H9 (cell line): Measurements from ENCODE around the gene GAS2L2. TPM values are rescaled to one million over a fixed set of nuclear protein-coding genes. Genes with fewer than 3 reads are reported as not detected.

ENCODE experiments used
- DNase-seq: peaks from one replicate; pipeline ENCODE4 v3.0.0-alpha.2; 2017
- H2AFZ ChIP-seq: one replicate; pipeline ENCODE4 v1.6.1; 2013; ENCODE audit warnings: mild to moderate bottlenecking, low read length, control low read depth, moderate library complexity
- H2AK5ac ChIP-seq: 2 replicates; pipeline ENCODE4 v1.6.1; 2013; ENCODE audit warnings: low read length, control low read depth, mixed read lengths; ENCODE audit not compliant: insufficient read length
- H2BK120ac ChIP-seq: one replicate; pipeline ENCODE4 v1.6.1; 2013; ENCODE audit warnings: low read depth, mild to moderate bottlenecking, low read length, control low read depth, inconsistent platforms; ENCODE audit not compliant: poor library complexity, severe bottlenecking
- H2BK12ac ChIP-seq: 2 replicates; pipeline ENCODE4 v1.6.1; 2013; ENCODE audit warnings: low read length, control low read depth, mixed read lengths, low read depth; ENCODE audit not compliant: insufficient read length
- H2BK15ac ChIP-seq: 2 replicates; pipeline ENCODE4 v1.6.1; 2013; ENCODE audit warnings: low read depth, low read length, control low read depth
- H2BK20ac ChIP-seq: one replicate; pipeline ENCODE4 v1.6.1; 2013; ENCODE audit warnings: low read depth, mild to moderate bottlenecking, low read length, control low read depth, inconsistent platforms; ENCODE audit not compliant: poor library complexity, severe bottlenecking
- H2BK5ac ChIP-seq: 2 replicates; pipeline ENCODE4 v1.6.1; 2013; ENCODE audit warnings: low read length, control low read depth, mixed read lengths; ENCODE audit not compliant: insufficient read length
- H3K14ac ChIP-seq: 2 replicates; pipeline ENCODE4 v1.6.1; 2013; ENCODE audit warnings: low read length, control low read depth; ENCODE audit not compliant: insufficient read depth
- H3K18ac ChIP-seq: 2 replicates; pipeline ENCODE4 v1.6.1; 2013; ENCODE audit warnings: low read depth, mild to moderate bottlenecking, mixed read lengths, low read length, control low read depth; ENCODE audit not compliant: insufficient read length
- H3K23ac ChIP-seq: 2 replicates; pipeline ENCODE4 v1.6.1; 2013; ENCODE audit warnings: low read length, control low read depth, mixed read lengths, low read depth; ENCODE audit not compliant: insufficient read length
- H3K23me2 ChIP-seq: 2 replicates; pipeline ENCODE4 v1.6.1; 2013; ENCODE audit warnings: low read depth, mild to moderate bottlenecking, mixed read lengths, low read length, control low read depth; ENCODE audit not compliant: insufficient read length, poor library complexity, severe bottlenecking
- H3K27ac ChIP-seq: 2 replicates; pipeline ENCODE4 v1.5.1; 2013; ENCODE audit warnings: low read length, control low read depth, mixed read lengths, low read depth; ENCODE audit not compliant: insufficient read length
- H3K27me3 ChIP-seq: 2 replicates; pipeline ENCODE4 v1.6.1; 2013; ENCODE audit warnings: low read length, control low read depth, inconsistent platforms; ENCODE audit not compliant: insufficient read depth
- H3K4ac ChIP-seq: 2 replicates; pipeline ENCODE4 v1.6.1; 2013; ENCODE audit warnings: low read depth, mild to moderate bottlenecking, control low read depth, inconsistent platforms, low read length, moderate library complexity
- H3K4me1 ChIP-seq: 2 replicates; pipeline ENCODE4 v1.6.1; 2013; ENCODE audit warnings: low read length, control low read depth, inconsistent platforms; ENCODE audit not compliant: insufficient read depth
- H3K4me2 ChIP-seq: 2 replicates; pipeline ENCODE4 v1.6.1; 2013; ENCODE audit warnings: low read length, control low read depth, mixed read lengths; ENCODE audit not compliant: insufficient read length, insufficient read depth
- H3K56ac ChIP-seq: 2 replicates; pipeline ENCODE4 v1.6.1; 2013; ENCODE audit warnings: low read depth, mild to moderate bottlenecking, mixed read lengths, low read length, control low read depth; ENCODE audit not compliant: insufficient read length
- H3K79me1 ChIP-seq: 2 replicates; pipeline ENCODE4 v1.6.1; 2013; ENCODE audit warnings: low read depth, mild to moderate bottlenecking, moderate library complexity, low read length, control low read depth, inconsistent platforms; ENCODE audit not compliant: insufficient read depth, poor library complexity, severe bottlenecking
- H3K79me2 ChIP-seq: 2 replicates; pipeline ENCODE4 v1.6.1; 2013; ENCODE audit warnings: low read length, control low read depth, inconsistent platforms; ENCODE audit not compliant: insufficient read depth
- H3K9ac ChIP-seq: 2 replicates; pipeline ENCODE4 v1.6.1; 2013; ENCODE audit warnings: low read length, control low read depth, mixed read lengths; ENCODE audit not compliant: insufficient read length; ENCODE audit errors: extremely low read depth
- H3K9me3 ChIP-seq: one replicate; pipeline ENCODE4 v1.6.1; 2013; ENCODE audit warnings: low read depth, low read length, inconsistent platforms; ENCODE audit not compliant: control insufficient read depth
- H3T11ph ChIP-seq: one replicate; pipeline ENCODE4 v1.6.1; 2013; ENCODE audit warnings: mild to moderate bottlenecking, low read length, control low read depth, inconsistent platforms
- H4K20me1 ChIP-seq: one replicate; pipeline ENCODE4 v1.6.1; 2013; ENCODE audit not compliant: control insufficient read depth, insufficient read length, insufficient read depth
- H4K5ac ChIP-seq: 2 replicates; pipeline ENCODE4 v1.6.1; 2013; ENCODE audit warnings: low read depth, mild to moderate bottlenecking, mixed read lengths, low read length, control low read depth; ENCODE audit not compliant: insufficient read length
- H4K8ac ChIP-seq: replicated peaks from 2 replicates; pipeline ENCODE4 v1.6.1; 2013; ENCODE audit warnings: low read length, control low read depth, mixed read lengths, low read depth; ENCODE audit not compliant: insufficient read length
- H4K91ac ChIP-seq: 2 replicates; pipeline ENCODE4 v1.6.1; 2013; ENCODE audit warnings: low read depth, mild to moderate bottlenecking, moderate library complexity, mixed read lengths, low read length, control low read depth; ENCODE audit not compliant: insufficient read length
- H3K27ac Mint-ChIP-seq, 3 experiments: 2 replicates in 2 of 3; 3 replicates in 1 of 3; pipeline ENCODE4 v1.8.0; 2020 to 2021; ENCODE audit warnings: mixed read lengths in 3 of 3, mild to moderate bottlenecking in 1 of 3, moderate library complexity in 1 of 3
- H3K27me3 Mint-ChIP-seq: 2 replicates; pipeline ENCODE4 v1.8.0; 2021; ENCODE audit warnings: low read depth, mild to moderate bottlenecking, moderate library complexity, mixed read lengths
- H3K36me3 Mint-ChIP-seq, 3 experiments: 2 replicates in 2 of 3; 3 replicates in 1 of 3; pipeline ENCODE4 v1.8.0; 2020 to 2021; ENCODE audit warnings: low read depth in 3 of 3, mixed read lengths in 3 of 3; ENCODE audit not compliant: insufficient read depth in 1 of 3
- H3K4me1 Mint-ChIP-seq, 2 experiments: 2 replicates each; pipeline ENCODE4 v1.8.0; 2020; ENCODE audit warnings: mixed read lengths in 2 of 2
- H3K4me3 Mint-ChIP-seq, 2 experiments: 2 replicates in 1 of 2; 3 replicates in 1 of 2; pipeline ENCODE4 v1.8.0; 2020 to 2021; ENCODE audit warnings: mild to moderate bottlenecking in 2 of 2, mixed read lengths in 2 of 2, moderate library complexity in 1 of 2
- H3K9me3 Mint-ChIP-seq, 2 experiments: 2 replicates in 1 of 2; 3 replicates in 1 of 2; pipeline ENCODE4 v1.8.0; 2020; ENCODE audit warnings: mild to moderate bottlenecking in 2 of 2, mixed read lengths in 2 of 2, moderate library complexity in 1 of 2
- CTCF ChIP-seq: fragments of 200-600 bp; sonication (generic); conservative IDR thresholded peaks from 3 replicates; pipeline ENCODE4 v1.8.0; 2021; ENCODE audit warnings: antibody characterized with exemption, mild to moderate bottlenecking
- WGBS: extraction: QIAGEN DNeasy Blood & Tissue Kit; methylation state at CpG from one replicate; pipeline ENCODE4 v1.1.7; 2013; ENCODE audit warnings: missing lambda C conversion rate, low lambda C conversion rate, mixed read lengths; ENCODE audit not compliant: insufficient read length; ENCODE audit errors: extremely low coverage; 5-methylcytosine and 5-hydroxymethylcytosine counted together
- total RNA-seq: library from RNA; stranded (reverse); gene quantifications from 2 replicates; pipeline ENCODE4 v1.2.1, GENCODE V29; 2021

The GAS2L2 gene
- total RNA-seq, 1 experiment from 2014 or later: not detected

DNA sequence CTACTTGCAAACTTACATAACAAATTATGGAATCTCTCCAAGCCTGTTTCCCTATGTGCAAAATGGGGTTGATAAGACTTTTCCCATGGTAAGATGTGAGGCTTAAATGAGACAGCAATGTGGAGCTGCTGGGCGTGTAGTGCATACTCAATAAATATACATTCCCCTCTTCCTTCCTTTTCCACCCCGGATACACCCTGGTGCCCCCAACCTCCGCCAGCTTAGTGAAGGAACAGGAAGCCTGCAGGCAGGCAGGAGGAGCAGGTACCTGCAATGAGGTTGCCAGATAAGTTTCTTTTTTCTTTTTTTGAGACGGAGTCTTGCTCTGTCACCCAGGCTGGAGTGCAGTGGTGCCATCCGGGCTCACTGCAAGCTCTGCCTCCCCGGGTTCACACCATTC is 22.5 kb upstream of the GAS2L2 start:
- H2AFZ ChIP-seq: no peak overlapping the region
- WGBS: no CpG with 5 or more reads among the region's 6 CpGs
- peaks cover 31 to 34% of the 10 kb centered on the region in 2 experiments for H3K4me1 Mint-ChIP-seq
- no peaks in the 10 kb centered on the region for H3K9me3 ChIP-seq
- peaks cover 6% of the 10 kb centered on the region for H3K27me3 Mint-ChIP-seq
- H4K20me1 ChIP-seq: no peaks in the 10 kb centered on the region
- DNase-seq: no peak
- H3K9ac ChIP-seq: no peak overlapping the region
- no peaks in the 10 kb centered on the region for H3K36me3 Mint-ChIP-seq
- H3K4me2 ChIP-seq: no peak overlapping the region
- H3K27me3 ChIP-seq: no peaks in the 10 kb centered on the region
- no peaks in the 10 kb centered on the region for H3K79me1 ChIP-seq
- H3K4ac ChIP-seq: no peak overlapping the region
- H3K27ac Mint-ChIP-seq: no peak overlapping the region
- no peak overlapping the region for H2AK5ac ChIP-seq
- no peak overlapping the region for H3K23ac ChIP-seq
- H3K27ac ChIP-seq: no peak overlapping the region
- no peak overlapping the region for H2BK5ac ChIP-seq
- H3K56ac ChIP-seq: no peak overlapping the region
- H3K23me2 ChIP-seq: no peaks in the 10 kb centered on the region
- H4K8ac ChIP-seq: no peak overlapping the region
- H3K14ac ChIP-seq: no peak overlapping the region
- no peak overlapping the region for H2BK20ac ChIP-seq
- no peak overlapping the region for H4K5ac ChIP-seq
- H3K79me2 ChIP-seq: no peaks in the 10 kb centered on the region
- H2BK15ac ChIP-seq: no peak overlapping the region
- no peak overlapping the region for H3K18ac ChIP-seq
- H3K4me1 ChIP-seq: peaks cover 6% of the 10 kb centered on the region; the same call in 1 of the 2 replicates
- no peak overlapping the region for H3K4me3 Mint-ChIP-seq
- no peak overlapping the region for H2BK12ac ChIP-seq
- H3K9me3 Mint-ChIP-seq: no peaks in the 10 kb centered on the region
- no peak for TF ChIP-seq CTCF
- H2BK120ac ChIP-seq: no peak overlapping the region
- H3T11ph ChIP-seq: no peak overlapping the region
- no peak overlapping the region for H4K91ac ChIP-seq
